Breast epithelium (tissue), 4 donors: Measurements from ENCODE around the gene SPAAR. TPM values are rescaled to one million over a fixed set of nuclear protein-coding genes. Genes with fewer than 3 reads are reported as not detected.
"Not testable (repeated sequence)": the region's sequence is repeated elsewhere in the genome, so short reads cannot be mapped to it uniquely, and the experiment has no call there.

ENCODE experiments used
- DNase-seq, 2 donors: peaks; one replicate each; pipeline ENCODE4 v3.0.0-alpha.2; 2019; ENCODE audit warnings: low spot score in 2 of 2
- H3K27ac ChIP-seq, 2 donors: fragments of 200-600 bp; sonication (generic) in 1 of 2; one replicate each; pipeline ENCODE4 v1.5.1; 2016 to 2019; ENCODE audit warnings: mild to moderate bottlenecking in 1 of 2
- H3K27me3 ChIP-seq, 2 donors: fragments of 200-600 bp; sonication (generic) in 1 of 2; one replicate each; pipeline versions ENCODE4 v1.5.1 to v1.6.0; 2017 to 2019; ENCODE audit warnings: control low read depth in 1 of 2, mild to moderate bottlenecking in 1 of 2
- H3K36me3 ChIP-seq: fragments of 200-600 bp; one replicate; pipeline ENCODE4 v1.5.1; 2019
- H3K4me1 ChIP-seq, 2 donors: fragments of 200-600 bp; sonication (generic); one replicate each; pipeline ENCODE4 v1.5.1; 2016 to 2019; ENCODE audit warnings: control low read depth in 1 of 2
- H3K4me3 ChIP-seq, 3 donors: fragments of 200-600 bp; sonication (generic); 1 replicate in 2 of 3; 2 replicates in 1 of 3; pipeline ENCODE4 v1.5.1; 2016 to 2019; ENCODE audit warnings: mild to moderate bottlenecking in 3 of 3, moderate library complexity in 2 of 3
- H3K9me3 ChIP-seq, 2 donors: fragments of 200-600 bp; sonication (generic) in 1 of 2; one replicate each; pipeline ENCODE4 v1.5.1; 2016 to 2019; ENCODE audit warnings: control low read depth in 1 of 2
- CTCF ChIP-seq, 3 donors: fragments of 450-650 bp; IDR thresholded peaks; one replicate each; pipeline ENCODE4 v1.5.1; 2016 to 2017; ENCODE audit warnings: antibody characterized with exemption in 3 of 3, mild to moderate bottlenecking in 3 of 3, moderate library complexity in 3 of 3
- POLR2A ChIP-seq: fragments of 450-650 bp; IDR thresholded peaks from one replicate; pipeline ENCODE4 v1.6.1; 2016; ENCODE audit warnings: antibody characterized with exemption, mild to moderate bottlenecking, moderate library complexity
- POLR2AphosphoS5 ChIP-seq, 3 donors: sonication (generic); formaldehyde crosslinking; IDR thresholded peaks; one replicate each; pipeline ENCODE4 v1.6.1; 2017; ENCODE audit warnings: antibody characterized with exemption in 3 of 3
- intact Hi-C: fragments of 100-400 bp; cut with DNase I; formaldehyde crosslinking; loops from one replicate; pipeline ENCODE4 v1.15.1; 2023; ENCODE audit warnings: low total_unique reads
- total RNA-seq, 3 donors: library from RNA; depleted of rRNA; stranded (reverse); fragments of >200 nt; gene quantifications; one replicate each; pipeline ENCODE4 v1.1.0, GENCODE V29; 2016

The SPAAR gene
- total RNA-seq, 3 donors from 2014 or later: 4.8 to 13.4 (median 8.6) TPM

- Histone ChIP-seq H3K4me3 (no peak overlapping the region), H3K9me3 (no peaks in the 10 kb centered on the region), H3K27me3 (no peaks in the 10 kb centered on the region), H3K36me3 (no peaks in the 10 kb centered on the region), H3K4me1 (no peaks in the 10 kb centered on the region), H3K27ac (no peak overlapping the region)
- intact Hi-C loops: no loop called here
- DNase-seq: no peak
- TF ChIP-seq POLR2AphosphoS5 (IDR thresholded peaks at IDR 0.05) (no peak), POLR2A (no peak), CTCF (IDR thresholded peaks at IDR 0.05) (no peak)
Observed at GRCh38 chr9:35930989-35931388, 21.7 kb downstream of the SPAAR start.

- intact Hi-C loops: no loop called here
- no peaks in the 10 kb centered on the region for H3K27me3 ChIP-seq
- H3K27ac ChIP-seq: no peak overlapping the region
- no peaks in the 10 kb centered on the region for H3K36me3 ChIP-seq
- TF ChIP-seq POLR2A (no peak), POLR2AphosphoS5 (IDR thresholded peaks at IDR 0.05) (no peak), CTCF (IDR thresholded peaks at IDR 0.05) (no peak)
- no peak for DNase-seq
- H3K4me3 ChIP-seq: no peak overlapping the region
- H3K4me1 ChIP-seq: no peaks in the 10 kb centered on the region
- no peaks in the 10 kb centered on the region for H3K9me3 ChIP-seq
Observed at GRCh38 chr9:35932735-35933134, 23.4 kb downstream of the SPAAR start.

GRCh38 chr9:35933550-35934067 is 24.3 kb downstream of the SPAAR start:
- no peak for TF ChIP-seq POLR2A
- no peak for TF ChIP-seq CTCF (IDR thresholded peaks at IDR 0.05)
- TF ChIP-seq POLR2AphosphoS5 (IDR thresholded peaks at IDR 0.05): no peak
- no peak overlapping the region for H3K27ac ChIP-seq
- H3K4me3 ChIP-seq: no peak overlapping the region
- intact Hi-C loops: no loop called here
- H3K36me3 ChIP-seq: no peaks in the 10 kb centered on the region
- no peaks in the 10 kb centered on the region for H3K27me3 ChIP-seq
- H3K9me3 ChIP-seq: no peaks in the 10 kb centered on the region
- no peak for DNase-seq
- no peaks in the 10 kb centered on the region for H3K4me1 ChIP-seq

- intact Hi-C loops, H3K27ac ChIP-seq, H3K36me3 ChIP-seq: not testable (repeated sequence)
Observed at GRCh38 chr9:35934069-35934468, 24.8 kb downstream of the SPAAR start.

GRCh38 chr9:35935261-35935660 is 26.0 kb downstream of the SPAAR start:
- H3K27me3 ChIP-seq: no peaks in the 10 kb centered on the region
- H3K4me1 ChIP-seq: no peaks in the 10 kb centered on the region
- intact Hi-C loops: no loop called here
- DNase-seq: no peak
- no peak overlapping the region for H3K4me3 ChIP-seq
- H3K27ac ChIP-seq: no peak overlapping the region
- no peaks in the 10 kb centered on the region for H3K9me3 ChIP-seq
- no peaks in the 10 kb centered on the region for H3K36me3 ChIP-seq
- TF ChIP-seq POLR2AphosphoS5 (IDR thresholded peaks at IDR 0.05) (no peak), POLR2A (no peak), CTCF (IDR thresholded peaks at IDR 0.05) (no peak)

More at GRCh38 chr9:35934069-35934468, 24.8 kb downstream of the SPAAR start:
- not testable (repeated sequence) for H3K27me3 ChIP-seq, DNase-seq, H3K4me1 ChIP-seq, H3K9me3 ChIP-seq, H3K4me3 ChIP-seq
